Cortex of kidney (tissue), 1 donor: ENCODE measurements around the gene ELF1.
"Not testable (repeated sequence)": the region's sequence is repeated elsewhere in the genome, so short reads cannot be mapped to it uniquely, and the experiment has no call there.

ENCODE experiments used
- DNase-seq: peaks from one replicate; lab custom pipeline; 2025; lab: John Stamatoyannopoulos, UW

Gene ELF1

GRCh38 chr13:40982772-40983171, 36.3 kb downstream of the ELF1 start:
- no peak for DNase-seq

GRCh38 chr13:40981949-40982348, 37.2 kb downstream of the ELF1 start:
- no peak for DNase-seq

GRCh38 chr13:40981361-40981760, 37.8 kb downstream of the ELF1 start:
- DNase-seq: no peak

- DNase-seq: no peak
These were observed 38.7 kb downstream of the ELF1 start for GRCh38 chr13:40980461-40980860.

- DNase-seq: no peak
These were observed 39.9 kb downstream of the ELF1 start for GRCh38 chr13:40979232-40979631.

- DNase-seq: not testable (repeated sequence)
These were observed 41.0 kb downstream of the ELF1 start for GRCh38 chr13:40978109-40978508.

GRCh38 chr13:40975441-40975840, 43.7 kb downstream of the ELF1 start:
- DNase-seq: no peak

- no peak for DNase-seq
These were observed 44.4 kb downstream of the ELF1 start for GRCh38 chr13:40974460-40975407.

- DNase-seq: no peak
These were observed 45.7 kb downstream of the ELF1 start for GRCh38 chr13:40973409-40973808.

- DNase-seq: no peak
These were observed 47.8 kb downstream of the ELF1 start for GRCh38 chr13:40971321-40971720.

- no peak for DNase-seq
These were observed 48.3 kb downstream of the ELF1 start for GRCh38 chr13:40970803-40971202.

GRCh38 chr13:40969169-40969901, 49.8 kb downstream of the ELF1 start:
- DNase-seq: no peak

- no peak for DNase-seq
These were observed 50.6 kb downstream of the ELF1 start for GRCh38 chr13:40968416-40969000.

GRCh38 chr13:40966298-40966697, 52.8 kb downstream of the ELF1 start:
- no peak for DNase-seq

GRCh38 chr13:40963927-40964326, 55.2 kb downstream of the ELF1 start:
- DNase-seq: no peak

GRCh38 chr13:40961826-40962225, 57.3 kb downstream of the ELF1 start:
- DNase-seq: no peak

- DNase-seq: no peak
These were observed 57.9 kb downstream of the ELF1 start for GRCh38 chr13:40961214-40961613.

- DNase-seq: no peak
These were observed 58.4 kb downstream of the ELF1 start for GRCh38 chr13:40960716-40961115.

- no peak for DNase-seq
These were observed 60.5 kb downstream of the ELF1 start for GRCh38 chr13:40958655-40959054.

- no peak for DNase-seq
These were observed 72.6 kb downstream of the ELF1 start for GRCh38 chr13:40946485-40946884.

- DNase-seq: no peak
These were observed 76.0 kb downstream of the ELF1 start for GRCh38 chr13:40943073-40943472.

GRCh38 chr13:40941581-40941980, 77.5 kb downstream of the ELF1 start:
- DNase-seq: no peak

- DNase-seq: no peak
These were observed 78.3 kb downstream of the ELF1 start for GRCh38 chr13:40940841-40941240.
